GM19239 (cell line): ENCODE data around the gene ZSCAN30.
A peak's percentile ranks its signal among the peaks of the same experiment; 100 is the strongest.
"Not testable (repeated sequence)": the region's sequence is repeated elsewhere in the genome, so short reads cannot be mapped to it uniquely, and the experiment has no call there.

Source experiments
- DNase-seq: peaks from one replicate; pipeline ENCODE4 v3.0.0; 2011; ENCODE audit warnings: low spot score; ENCODE audit not compliant: insufficient read length
- FAIRE-seq: peaks from 2 replicates; lab custom pipeline; 2011; peaks lifted over from hg19 to GRCh38; lab: Jason Lieb, UNC

The ZSCAN30 gene

GRCh38 chr18:35241448-35241804 lies 48.6 kb downstream of the ZSCAN30 start:
- FAIRE-seq (peak; percentile 76), DNase-seq (no peak)

DNA sequence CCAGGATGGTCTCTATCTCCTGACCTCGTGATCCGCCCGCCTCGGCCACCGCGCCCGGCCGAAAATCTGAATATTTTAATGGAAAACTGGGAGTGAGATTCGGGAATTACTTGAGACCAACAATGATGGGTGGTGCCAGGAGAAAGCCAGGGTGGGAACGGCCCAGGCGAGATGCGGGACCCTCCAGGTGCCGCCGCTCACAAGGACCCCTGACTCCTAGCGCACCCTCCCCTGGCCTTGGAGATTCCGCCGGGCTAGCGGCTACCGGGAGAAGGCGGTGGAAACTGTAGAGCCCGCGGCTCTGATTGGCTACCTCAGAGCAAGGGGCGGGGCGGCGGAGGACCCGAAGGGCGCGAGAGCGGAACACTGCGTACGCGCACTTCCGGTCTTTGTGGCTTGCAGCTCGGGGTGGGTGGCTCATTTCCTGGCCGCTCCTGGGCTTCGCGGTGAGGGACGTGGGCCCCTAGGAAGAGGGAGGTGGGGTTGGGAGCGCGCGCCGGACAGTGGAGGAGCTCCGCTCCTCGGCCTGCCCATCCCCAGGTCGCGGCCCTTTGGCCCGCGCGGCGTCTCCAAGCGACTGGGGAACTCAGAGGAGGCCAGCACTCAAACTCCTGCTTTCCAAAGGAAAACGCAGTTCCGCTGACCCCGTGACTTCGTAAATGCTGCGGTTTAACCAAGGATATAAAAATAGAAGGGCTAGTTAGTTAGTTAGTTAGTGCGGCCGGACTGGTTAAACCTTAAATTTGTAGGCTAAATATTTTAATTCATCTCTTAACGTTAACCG lies 49.2 kb downstream of the ZSCAN30 start, which contains the start of gene ZNF397:
Gene ZNF397 (plus strand): TSS at position 371 of the 784 bp plus-strand sequence. CDS start 1,437 bp downstream, outside the sequence.
- FAIRE-seq (peak; percentile 95), DNase-seq (peak; percentile 83)

DNA sequence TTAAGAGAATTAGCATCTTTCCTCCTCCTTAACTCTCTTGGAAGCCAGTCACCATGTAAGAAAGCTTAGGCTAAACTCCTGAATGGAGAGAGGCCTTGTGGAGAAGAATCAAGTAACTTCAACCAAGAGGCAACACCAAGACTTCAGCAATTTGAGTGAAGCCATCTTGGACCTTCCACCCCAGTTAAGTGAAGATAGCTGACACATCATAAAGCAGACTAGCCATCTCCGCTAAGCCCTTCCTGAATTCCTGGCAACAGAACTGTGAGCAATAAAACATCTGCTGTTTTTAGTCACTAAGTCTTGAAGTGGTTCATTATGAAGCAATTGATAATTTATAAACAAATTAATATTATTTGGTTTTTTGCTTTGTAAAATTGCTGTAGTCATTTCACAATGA lies 50.7 kb downstream of the ZSCAN30 start:
- FAIRE-seq, result no peak
- no peak for DNase-seq

DNA sequence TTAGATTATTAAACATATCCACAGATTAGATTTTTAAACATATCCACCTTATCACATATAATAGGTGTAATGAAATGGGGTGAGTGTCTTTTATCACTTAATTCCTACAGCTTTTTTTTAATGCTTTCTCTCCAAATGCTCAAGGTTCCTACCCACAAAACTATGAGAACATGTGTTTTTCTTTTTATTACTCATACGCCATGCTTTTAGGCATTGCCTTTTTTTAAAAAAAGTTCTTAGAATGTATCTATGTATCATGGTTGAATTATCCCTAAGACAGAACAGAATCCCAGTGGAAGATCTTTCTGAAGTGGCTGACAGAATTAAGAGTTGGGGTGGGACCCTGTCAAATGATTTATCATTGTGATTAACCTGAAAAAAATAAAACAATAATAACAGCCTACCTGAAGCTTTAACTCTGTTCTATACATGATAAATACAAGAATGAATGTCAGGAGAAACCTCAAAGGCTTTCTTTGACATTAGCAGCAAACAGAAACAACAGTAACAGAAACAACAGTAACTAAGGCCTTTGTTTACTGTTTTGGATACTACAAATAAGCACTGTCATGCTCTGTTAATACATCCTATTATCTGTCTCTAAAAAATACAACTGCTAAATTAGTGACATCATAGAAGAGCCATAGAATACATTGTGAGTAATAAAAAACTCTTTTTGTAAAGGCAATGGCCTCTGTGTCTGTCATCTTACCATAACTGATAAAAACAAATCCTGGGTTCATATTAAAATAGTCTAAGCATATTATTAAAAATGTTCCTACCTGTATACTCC lies 53.3 kb downstream of the ZSCAN30 start:
- no peak for FAIRE-seq
- DNase-seq, result no peak

DNA sequence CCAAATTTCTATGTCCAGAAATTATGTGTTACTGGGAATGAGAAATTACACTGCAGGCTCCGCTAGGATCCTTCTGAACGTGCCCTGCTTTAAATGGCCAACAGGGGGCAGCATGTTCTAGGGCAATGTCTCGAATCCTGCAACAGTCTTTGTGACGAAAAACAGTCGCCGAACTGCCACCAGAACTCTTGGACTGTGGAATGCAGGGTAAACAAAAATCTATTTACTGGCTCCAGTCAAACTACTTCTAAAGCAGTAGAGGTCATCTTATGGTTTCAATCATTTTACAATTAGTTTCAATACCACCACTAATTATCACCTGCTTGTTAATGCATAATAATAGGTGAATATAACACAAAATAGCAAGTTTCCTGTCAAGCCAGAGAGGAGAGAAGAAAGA lies 59.0 kb downstream of the ZSCAN30 start:
- FAIRE-seq, result peak; percentile 91
- peak; percentile 48 for DNase-seq

- FAIRE-seq (no peak), DNase-seq (no peak)
Measured at GRCh38 chr18:35227254-35227653, 62.8 kb downstream of the ZSCAN30 start.

- FAIRE-seq, result no peak
Measured at GRCh38 chr18:35223797-35224196, 66.2 kb downstream of the ZSCAN30 start.

GRCh38 chr18:35220424-35220823 lies 69.6 kb downstream of the ZSCAN30 start:
- no peak for FAIRE-seq

More at GRCh38 chr18:35223797-35224196, 66.2 kb downstream of the ZSCAN30 start:
- no peak for DNase-seq

DNA sequence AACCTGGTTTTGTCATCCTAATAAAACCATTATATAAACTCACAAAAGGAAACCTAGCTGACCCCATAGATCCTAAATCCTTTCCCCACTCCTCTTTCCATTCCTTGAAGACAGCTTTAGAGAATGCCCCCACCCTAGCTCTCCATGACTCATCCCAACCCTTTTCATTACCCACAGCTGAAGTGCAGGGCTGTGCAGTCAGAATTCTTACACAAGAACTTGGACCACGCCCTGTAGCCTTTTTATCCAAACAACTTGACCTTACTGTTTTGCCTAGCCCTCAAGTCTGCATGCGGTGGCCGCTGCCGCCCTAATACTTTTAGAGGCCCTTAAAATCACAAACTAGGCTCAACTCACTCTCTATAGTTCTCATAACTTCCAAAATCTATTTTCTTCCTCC lies 70.7 kb downstream of the ZSCAN30 start:
- FAIRE-seq, result not testable (repeated sequence)

More at GRCh38 chr18:35220424-35220823, 69.6 kb downstream of the ZSCAN30 start:
- no peak for DNase-seq

DNA sequence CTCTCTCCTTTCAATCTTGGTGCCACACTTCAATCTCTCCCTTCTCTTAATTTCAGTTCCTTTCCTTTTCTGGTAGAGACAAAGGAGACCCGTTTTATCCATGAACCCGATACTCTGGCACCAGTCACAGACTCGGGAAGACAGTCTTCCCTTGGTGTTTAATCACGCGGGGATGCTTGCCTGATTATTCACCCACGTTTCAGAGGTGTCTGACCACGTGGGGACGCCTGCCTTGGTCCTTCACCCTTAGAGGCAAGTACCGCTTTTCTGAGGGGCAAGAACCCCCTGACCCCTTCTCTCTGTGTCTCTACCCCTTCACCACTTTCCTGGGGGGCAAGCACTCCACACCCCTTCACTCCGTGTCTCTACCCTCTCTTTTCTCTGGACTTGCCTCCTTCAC lies 73.4 kb downstream of the ZSCAN30 start:
- FAIRE-seq, DNase-seq: not testable (repeated sequence)

More for the DNA sequence above, 70.7 kb downstream of the ZSCAN30 start:
- not testable (repeated sequence) for DNase-seq

DNA sequence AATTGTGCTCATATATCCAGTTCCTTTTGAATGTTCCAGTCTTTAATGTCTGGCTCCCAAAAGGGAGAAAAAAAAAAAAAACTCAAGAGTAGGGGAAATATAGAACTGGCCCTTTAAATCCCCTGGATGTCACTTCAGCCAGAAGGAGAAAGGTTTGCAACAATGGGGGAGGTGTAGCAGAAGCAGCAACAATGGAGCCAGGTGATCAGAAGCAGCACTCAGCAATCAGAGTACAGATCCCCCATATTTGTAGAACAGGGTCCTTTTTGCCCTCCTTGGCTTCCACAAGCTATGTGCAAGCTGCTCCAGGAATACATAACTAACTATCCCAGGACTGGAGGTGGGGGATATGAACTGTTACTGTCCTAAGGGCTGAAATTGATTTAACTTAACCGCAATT lies 75.0 kb downstream of the ZSCAN30 start:
- FAIRE-seq, result no peak
- DNase-seq, result no peak

- DNase-seq, FAIRE-seq: not testable (repeated sequence)
Measured at GRCh38 chr18:35205746-35206458, 84.1 kb downstream of the ZSCAN30 start.

GRCh38 chr18:35205199-35205712 lies 84.8 kb downstream of the ZSCAN30 start:
- FAIRE-seq (no peak), DNase-seq (no peak)

DNA sequence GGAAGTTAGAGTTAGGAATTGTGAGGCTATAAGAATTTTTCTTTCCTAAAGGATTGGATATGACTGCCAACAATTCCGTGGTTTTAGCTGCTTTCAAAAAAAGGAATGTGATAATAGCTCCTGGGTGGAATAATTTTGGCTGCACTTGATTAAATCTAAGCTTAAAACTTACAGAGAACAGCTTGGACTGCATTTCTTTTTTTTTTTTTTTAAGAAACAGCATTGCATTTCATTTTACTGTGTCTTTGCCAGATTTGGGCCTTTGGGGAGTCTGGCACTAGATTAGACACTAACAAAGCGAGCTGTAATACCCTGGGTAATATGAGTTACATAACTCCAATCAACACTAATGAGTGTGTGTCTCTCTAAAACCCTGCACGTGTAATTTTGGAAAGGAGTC lies 87.0 kb downstream of the ZSCAN30 start:
- no peak for DNase-seq
- FAIRE-seq, result no peak

- DNase-seq, result no peak
- no peak for FAIRE-seq
Measured at GRCh38 chr18:35201256-35201931, 88.6 kb downstream of the ZSCAN30 start.
